Measurements from ENCODE around the gene UBE3C.

The UBE3C gene

DNA sequence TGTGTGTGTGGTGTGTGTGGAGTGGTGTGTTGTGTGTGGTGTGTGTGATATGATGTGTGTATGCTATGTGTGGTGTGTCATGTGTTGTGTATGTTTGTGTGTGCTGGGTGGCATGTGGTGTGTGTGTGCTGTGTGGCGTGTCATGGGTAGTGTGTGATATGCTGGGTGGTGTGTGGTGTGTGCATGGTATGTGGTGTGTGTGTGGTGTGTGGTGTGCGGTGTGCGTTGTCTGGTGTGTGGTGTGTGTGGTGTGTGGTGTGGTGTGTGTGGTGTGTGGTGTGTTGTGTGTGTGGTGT lies 160.5 kb downstream of the UBE3C start:
- no peak for DNase-seq

DNA sequence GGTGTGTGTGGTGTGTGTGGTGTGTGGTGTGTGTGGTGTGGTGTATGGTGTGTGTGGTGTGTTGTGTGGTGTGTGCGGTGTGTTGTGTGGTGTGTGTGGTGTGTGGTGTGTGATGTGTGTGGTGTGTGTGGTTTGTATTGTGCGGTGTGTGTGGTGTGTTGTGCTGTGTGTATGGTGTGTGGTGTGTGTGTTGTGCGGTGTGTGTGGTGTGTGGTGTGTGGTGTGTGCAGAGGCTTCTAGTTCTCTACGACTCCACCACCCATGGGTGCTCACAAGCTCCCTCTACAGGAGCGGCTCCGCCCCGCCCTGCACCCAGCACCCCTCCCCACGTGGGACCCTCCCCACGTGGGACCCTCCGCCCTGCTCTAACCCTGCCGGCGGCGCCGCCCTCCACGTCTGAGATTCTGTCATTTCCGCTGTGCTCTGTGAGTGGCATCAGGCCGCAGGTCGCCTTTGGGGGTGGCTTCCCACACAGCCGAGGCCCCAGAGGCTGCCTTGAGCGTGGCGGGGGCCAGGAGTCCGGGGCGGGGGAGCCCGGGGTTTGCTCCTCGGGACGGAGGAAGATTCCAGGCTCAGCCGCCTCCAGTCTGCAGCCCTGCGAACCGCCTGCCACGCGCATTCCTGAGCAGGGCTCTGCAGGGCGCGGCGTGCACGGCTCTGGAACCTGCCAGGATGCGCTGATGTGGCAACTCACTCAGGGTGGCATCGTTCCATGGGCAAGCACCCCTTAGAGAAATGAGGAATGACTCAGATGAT lies 161.1 kb downstream of the UBE3C start:
- peak; percentile 60 to 72 for DNase-seq

DNA sequence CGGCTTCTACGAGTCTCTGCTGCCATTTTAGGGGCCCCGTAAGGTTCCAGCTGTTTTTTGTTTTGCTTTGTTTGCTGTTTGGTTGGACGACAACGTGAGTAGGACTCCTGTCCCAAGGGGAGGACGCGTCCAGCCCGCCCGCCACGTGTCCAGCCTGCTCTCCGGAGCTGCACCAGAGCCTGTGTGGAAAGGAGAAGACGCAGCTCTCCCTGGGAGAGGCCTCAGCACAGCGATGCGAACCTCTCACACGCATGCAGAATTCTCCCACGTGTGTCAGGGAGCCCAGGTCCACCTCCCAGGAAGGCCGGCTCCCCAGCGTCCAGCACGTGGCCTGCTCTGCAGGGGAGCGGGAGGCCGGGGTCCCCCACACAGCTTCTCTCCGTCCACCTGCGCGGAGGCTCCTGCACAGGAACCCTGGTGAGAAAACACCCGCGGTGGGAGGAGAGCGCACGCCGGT lies 161.7 kb downstream of the UBE3C start:
- DNase-seq: no peak

DNA sequence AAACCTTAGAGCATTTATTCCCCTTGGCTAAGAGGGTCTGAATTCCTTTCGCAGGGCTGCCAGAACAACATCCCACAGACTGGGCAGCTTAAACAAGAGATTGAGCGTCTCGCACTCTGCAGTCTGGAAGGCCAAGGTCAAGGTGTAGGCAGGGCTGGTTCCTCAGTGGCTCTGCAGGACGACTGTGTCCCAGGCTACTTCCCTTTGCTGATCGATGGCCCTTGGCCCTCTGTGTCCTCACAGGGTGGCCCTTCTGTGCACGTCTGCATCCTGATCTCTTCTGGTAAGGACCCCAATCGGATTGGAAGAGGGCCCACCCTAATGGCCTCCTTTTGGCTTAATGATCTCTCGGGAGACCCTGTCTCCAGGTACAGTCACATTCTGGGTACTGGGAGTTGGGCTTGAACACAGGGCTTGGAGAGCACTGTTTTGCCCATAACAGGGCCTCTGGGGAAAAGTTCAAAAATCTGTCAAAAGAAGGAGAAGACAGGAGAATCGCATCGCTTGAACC lies 162.9 kb downstream of the UBE3C start:
- DNase-seq: no peak

DNA sequence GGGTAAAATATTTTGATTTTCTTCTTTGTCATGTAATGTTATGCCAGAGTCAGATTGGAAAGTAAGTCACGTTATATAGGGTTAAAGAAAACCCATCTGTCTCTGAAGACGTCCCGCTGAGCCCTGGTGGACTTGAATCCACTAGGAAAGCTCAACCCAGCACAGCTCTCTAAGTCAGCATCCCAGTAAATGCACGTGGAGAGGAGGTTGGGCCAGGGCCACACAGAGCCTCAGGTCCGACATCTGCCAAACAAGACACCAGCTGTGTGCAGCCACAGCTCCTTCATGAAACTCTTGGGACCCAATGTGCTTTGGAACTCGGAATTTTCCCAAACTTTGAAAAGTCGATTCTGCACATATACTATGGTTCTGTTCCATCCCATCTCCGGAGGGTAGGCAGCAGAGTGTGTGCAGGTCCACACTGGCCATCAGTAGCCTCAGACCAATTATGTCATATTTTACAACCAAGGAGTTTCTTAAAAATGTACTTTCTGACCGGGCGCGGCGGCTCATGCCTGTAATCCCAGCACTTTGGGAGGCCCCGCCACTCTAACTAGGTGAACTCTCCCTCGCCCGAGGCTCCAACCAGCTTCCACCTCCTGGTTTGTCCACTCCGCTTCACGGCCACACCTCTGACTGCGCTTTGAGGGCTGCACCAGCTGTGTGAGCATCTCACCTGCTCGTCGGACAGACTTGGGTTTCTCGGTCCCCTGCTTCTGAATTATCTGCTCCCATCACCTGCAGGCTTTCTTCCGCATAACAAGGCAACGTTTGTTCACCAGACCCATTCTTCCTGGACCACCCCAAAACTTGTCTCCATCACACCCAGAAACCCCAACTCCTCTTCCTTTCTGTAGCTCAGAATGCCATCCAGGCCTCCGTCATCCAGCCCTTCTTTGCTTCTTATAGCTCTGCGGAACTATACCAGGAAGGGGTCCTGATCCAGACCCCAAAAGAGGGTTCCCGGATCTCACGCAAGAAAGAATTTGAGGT lies 168.4 kb downstream of the UBE3C start:
- DNase-seq: no peak

DNA sequence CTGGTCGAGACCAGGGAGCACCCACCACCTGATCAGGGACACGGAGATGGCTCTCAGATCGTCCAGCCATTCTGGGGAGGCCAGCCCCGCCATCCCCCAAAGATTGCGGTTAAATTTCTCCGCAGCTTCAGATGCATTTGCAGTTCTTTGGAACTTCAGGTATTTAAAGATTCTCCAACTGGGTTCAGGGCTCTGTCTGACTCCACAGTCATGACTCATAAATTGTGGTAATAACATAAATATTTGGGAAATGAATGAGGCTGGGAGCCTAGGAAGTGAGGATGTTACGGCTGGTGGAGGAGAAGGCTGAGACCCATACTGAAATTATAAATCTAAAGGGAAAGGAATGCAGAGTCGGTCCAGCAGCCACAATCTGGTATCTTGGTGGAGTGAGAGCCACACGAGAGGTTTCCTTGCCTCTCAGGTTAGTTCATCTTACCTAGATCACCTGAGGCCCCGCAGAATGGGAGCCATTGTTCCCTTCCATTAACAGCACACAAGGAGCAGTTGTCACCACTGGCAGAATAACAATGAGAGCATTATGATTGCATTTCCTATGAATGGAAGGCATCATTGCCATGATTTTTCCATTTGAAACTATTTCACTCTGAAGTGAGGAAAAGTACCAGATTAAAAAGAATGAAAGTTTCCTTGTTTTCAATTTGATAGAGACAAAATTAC lies 171.4 kb downstream of the UBE3C start:
- no peak for DNase-seq

DNA sequence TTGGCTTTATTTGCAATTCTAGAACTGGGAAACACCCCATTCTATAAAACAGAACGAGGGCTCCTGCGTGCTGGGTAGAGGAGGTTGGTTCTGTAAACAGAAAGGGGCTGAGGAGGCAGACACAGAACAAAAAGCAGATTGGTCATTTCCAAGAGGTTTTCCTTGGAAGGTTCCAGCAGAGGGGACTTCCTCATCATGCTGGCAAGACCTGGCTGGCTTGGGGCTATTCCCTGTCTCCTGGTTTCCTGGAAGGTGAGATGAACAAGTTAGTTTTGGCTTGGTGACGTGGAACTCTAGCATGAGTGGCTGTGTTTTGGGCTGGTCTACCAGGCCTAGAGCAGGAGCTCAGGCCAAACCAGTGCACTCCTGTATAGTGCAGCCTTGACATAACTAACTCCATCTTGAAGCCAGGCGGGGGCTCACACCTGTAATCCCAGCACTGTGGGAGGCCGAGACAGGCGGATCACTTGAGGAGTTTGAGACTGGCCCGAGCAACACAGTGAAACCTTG lies 172.0 kb downstream of the UBE3C start:
- no peak for DNase-seq

DNA sequence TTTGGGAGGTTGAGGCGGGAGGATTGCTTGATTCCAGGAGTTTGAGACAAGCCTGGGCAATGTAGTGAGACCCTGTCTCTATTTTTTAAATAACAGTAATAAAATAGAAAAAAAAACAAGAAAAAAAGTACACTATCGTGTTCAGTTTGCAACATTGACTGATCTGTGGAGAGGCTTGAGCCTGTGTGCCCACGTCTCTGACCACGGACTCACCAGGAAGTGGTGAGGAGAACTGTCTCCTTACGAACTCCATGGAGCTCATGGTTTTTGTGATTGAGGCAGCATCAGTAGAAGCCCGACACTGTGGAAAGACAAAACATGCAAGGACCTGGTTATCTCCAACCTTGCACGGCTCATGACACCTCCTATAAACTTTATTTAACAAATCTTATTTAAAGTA lies 174.2 kb downstream of the UBE3C start:
- no peak for DNase-seq

DNA sequence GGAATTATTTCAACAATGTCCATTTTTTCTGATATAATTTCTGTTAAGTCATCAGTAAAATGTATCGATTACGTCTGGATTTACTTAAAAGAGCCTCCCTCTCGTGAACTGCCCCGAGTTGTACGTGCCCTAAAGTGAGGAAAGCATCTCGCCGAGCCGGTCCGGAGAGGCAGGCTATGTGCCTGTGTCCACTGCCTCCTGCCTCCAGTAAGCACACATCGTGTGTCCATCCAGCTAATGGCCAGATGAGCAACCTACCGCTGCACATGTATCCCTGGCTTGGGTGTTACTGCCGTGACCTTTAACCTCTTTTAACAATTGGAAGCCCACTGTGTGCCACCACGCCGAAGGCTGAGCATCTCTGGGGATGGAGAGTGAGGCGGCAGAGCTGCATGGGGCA lies 174.9 kb downstream of the UBE3C start:
- DNase-seq: no peak

DNA sequence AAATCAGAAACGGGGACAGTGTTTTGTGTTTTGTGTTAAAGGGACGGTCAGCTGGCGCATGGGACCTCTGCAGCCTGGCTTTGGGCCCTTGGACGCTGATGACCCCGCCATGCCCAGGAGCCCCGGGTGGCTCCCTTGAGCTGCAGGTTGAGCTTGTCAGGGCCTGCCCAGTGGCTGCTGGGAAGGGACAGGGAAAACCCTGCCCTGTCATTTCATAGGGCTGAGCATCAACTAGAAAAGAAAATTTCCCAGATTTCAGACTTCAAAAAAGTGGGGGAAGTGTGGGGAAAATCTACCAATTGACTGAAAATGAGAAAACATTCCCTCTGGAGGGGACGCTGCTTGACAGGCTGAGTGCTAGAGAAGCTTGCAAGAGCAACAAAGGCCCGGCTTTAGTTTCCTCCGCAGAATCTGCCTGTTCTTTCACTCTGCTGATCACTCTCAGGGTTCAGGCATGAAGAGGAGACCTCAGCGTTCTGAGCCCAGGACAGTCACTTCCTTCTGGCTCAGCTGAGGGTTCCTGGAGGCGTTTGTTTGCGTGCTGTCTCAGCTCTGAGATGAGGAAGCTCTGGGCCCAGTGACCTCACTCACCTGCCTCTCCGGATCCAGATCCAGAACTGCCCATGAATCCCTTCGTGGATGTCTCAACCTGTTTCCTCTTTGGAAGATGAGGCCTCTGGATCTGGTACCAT lies 179.4 kb downstream of the UBE3C start:
- DNase-seq: peak in 1 of 2 donors; percentile 45

Measured in CD4-positive, alpha-beta T cell treated with Interleukin-4 for 1 hour (primary cell).